Breast epithelium (tissue), 3 donors: ENCODE data around the gene CASKIN2.

Source experiments
- CTCF ChIP-seq, 3 donors: fragments of 450-650 bp; IDR thresholded peaks; one replicate each; pipeline ENCODE4 v1.5.1; 2016 to 2017; ENCODE audit warnings: antibody characterized with exemption in 3 of 3, mild to moderate bottlenecking in 3 of 3, moderate library complexity in 3 of 3
- POLR2A ChIP-seq: fragments of 450-650 bp; IDR thresholded peaks from one replicate; pipeline ENCODE4 v1.6.1; 2016; ENCODE audit warnings: antibody characterized with exemption, mild to moderate bottlenecking, moderate library complexity
- POLR2AphosphoS5 ChIP-seq, 3 donors: sonication (generic); formaldehyde crosslinking; IDR thresholded peaks; one replicate each; pipeline ENCODE4 v1.6.1; 2017; ENCODE audit warnings: antibody characterized with exemption in 3 of 3

- TF ChIP-seq CTCF (IDR thresholded peaks at IDR 0.05) = no peak
- peak; percentile 56 for TF ChIP-seq POLR2A
- peak in 1 of 3 donors; percentile 60 for TF ChIP-seq POLR2AphosphoS5 (IDR thresholded peaks at IDR 0.05)
These were observed 34.2 kb upstream of the CASKIN2 start for GRCh38 chr17:75549246-75550138.
